K562 (cell line): ENCODE data around the gene HIVEP3. TPM values are rescaled to one million over a fixed set of nuclear protein-coding genes. Genes with fewer than 3 reads are reported as not detected.

Experiments
- COPS2 ChIP-seq: fragments of 450-650 bp; conservative IDR thresholded peaks from 2 replicates; pipeline ENCODE4 v1.6.1; 2016; ENCODE audit warnings: mild to moderate bottlenecking, moderate library complexity
- DPF2 ChIP-seq: fragments of 450-650 bp; IDR thresholded peaks from 2 replicates; pipeline ENCODE4 v1.6.1; 2016
- ELF1 ChIP-seq: fragments of 200-800 bp; sonication (Bioruptor generic); IDR thresholded peaks from 2 replicates; pipeline ENCODE4 v1.6.1; 2016; ENCODE audit warnings: missing genetic modification characterization, missing compliant biosample characterization
- LARP7 ChIP-seq: fragments of 450-650 bp; IDR thresholded peaks from 2 replicates; pipeline ENCODE4 v1.6.1; 2016
- MTA3 ChIP-seq: fragments of 450-650 bp; formaldehyde crosslinking; IDR thresholded peaks from 2 replicates; pipeline ENCODE4 v1.6.1; 2017; ENCODE audit warnings: mild to moderate bottlenecking, borderline replicate concordance
- NONO ChIP-seq, 2 experiments: fragments of 200-400 bp in 1 of 2; fragments of 450-650 bp in 1 of 2; formaldehyde crosslinking in 1 of 2; IDR thresholded peaks; 2 replicates each; pipeline ENCODE4 v1.6.1; 2017; ENCODE audit warnings: low read depth in 2 of 2, mild to moderate bottlenecking in 2 of 2, moderate library complexity in 2 of 2, low read length in 1 of 2
- SMAD1 ChIP-seq: fragments of 150-350 bp; IDR thresholded peaks from 2 replicates; pipeline ENCODE4 v1.6.1; 2014; ENCODE audit warnings: low read length, low read depth; ENCODE audit not compliant: partially characterized antibody
- ZNF23 ChIP-seq: fragments of 250-450 bp; sonication (Bioruptor Pico); IDR thresholded peaks from 2 replicates; pipeline ENCODE4 v1.4.0; 2020; ENCODE audit warnings: mild to moderate bottlenecking
- ZNF551 ChIP-seq: fragments of 250-450 bp; sonication (Bioruptor Pico); IDR thresholded peaks from 2 replicates; pipeline ENCODE4 v1.5.0; 2021; ENCODE audit warnings: mild to moderate bottlenecking, moderate library complexity
- polyA plus RNA-seq, 8 experiments: library from polyadenylated mRNA; depleted of rRNA in 4 of 8; stranded (reverse) in 5 of 8; unstranded in 3 of 8; fragments of >200 nt; fragmentation: Nextera tagmentation in 2 of 8; fragmentation: Illumina TruSeq in 1 of 8; extraction: Ambion mirVana in 2 of 8; extraction: Trizol in 1 of 8; gene quantifications; 2 replicates each; pipeline versions ENCODE4 v1.2.1 to v1.2.3, GENCODE V29; 2011 to 2014; ENCODE audit warnings: inconsistent platforms in 1 of 8, missing spikeins in 1 of 8
- total RNA-seq, 7 experiments: library from RNA; depleted of rRNA in 6 of 7; stranded (reverse); fragments of >200 nt in 6 of 7; fragmentation: Illumina TruSeq in 2 of 7; extraction: Trizol in 2 of 7; gene quantifications; 2 replicates each; pipeline versions ENCODE4 v1.2.1 to v1.2.3, GENCODE V29; 2011 to 2021; ENCODE audit warnings: low replicate concordance in 1 of 7
- TF ChIP-seq, protein P1 (sequence below): fragments of 200-600 bp; sonication (generic); IDR thresholded peaks from one replicate; pipeline ENCODE4 v1.6.1; 2012; ENCODE audit warnings: mild to moderate bottlenecking, low read depth, low read length, inconsistent platforms
- TF ChIP-seq, protein P2 (sequence below): fragments of 450-650 bp; formaldehyde crosslinking; IDR thresholded peaks from 2 replicates; pipeline ENCODE4 v1.4.0; 2020; ENCODE audit warnings: mild to moderate bottlenecking, moderate library complexity
- TF ChIP-seq, protein P3 (sequence below), 2 experiments: IDR thresholded peaks; 2 replicates each; pipeline ENCODE4 v1.6.1; 2011; ENCODE audit warnings: borderline replicate concordance in 1 of 2, control low read depth in 1 of 2, low read depth in 1 of 2, low read length in 1 of 2, mild to moderate bottlenecking in 1 of 2, mixed read lengths in 1 of 2, moderate library complexity in 1 of 2; ENCODE audit not compliant: insufficient read depth in 1 of 2, insufficient read length in 1 of 2, poor library complexity in 1 of 2, severe bottlenecking in 1 of 2; ENCODE audit errors: extremely low read depth in 1 of 2

HIVEP3 gene
- total and polyA plus RNA-seq, 9 of the 15 experiments (the other 6 are each of a cell fraction or from before 2014, with no cell fraction given): 0.09 to 0.58 (median 0.34) TPM; not detected in 1

DNA sequence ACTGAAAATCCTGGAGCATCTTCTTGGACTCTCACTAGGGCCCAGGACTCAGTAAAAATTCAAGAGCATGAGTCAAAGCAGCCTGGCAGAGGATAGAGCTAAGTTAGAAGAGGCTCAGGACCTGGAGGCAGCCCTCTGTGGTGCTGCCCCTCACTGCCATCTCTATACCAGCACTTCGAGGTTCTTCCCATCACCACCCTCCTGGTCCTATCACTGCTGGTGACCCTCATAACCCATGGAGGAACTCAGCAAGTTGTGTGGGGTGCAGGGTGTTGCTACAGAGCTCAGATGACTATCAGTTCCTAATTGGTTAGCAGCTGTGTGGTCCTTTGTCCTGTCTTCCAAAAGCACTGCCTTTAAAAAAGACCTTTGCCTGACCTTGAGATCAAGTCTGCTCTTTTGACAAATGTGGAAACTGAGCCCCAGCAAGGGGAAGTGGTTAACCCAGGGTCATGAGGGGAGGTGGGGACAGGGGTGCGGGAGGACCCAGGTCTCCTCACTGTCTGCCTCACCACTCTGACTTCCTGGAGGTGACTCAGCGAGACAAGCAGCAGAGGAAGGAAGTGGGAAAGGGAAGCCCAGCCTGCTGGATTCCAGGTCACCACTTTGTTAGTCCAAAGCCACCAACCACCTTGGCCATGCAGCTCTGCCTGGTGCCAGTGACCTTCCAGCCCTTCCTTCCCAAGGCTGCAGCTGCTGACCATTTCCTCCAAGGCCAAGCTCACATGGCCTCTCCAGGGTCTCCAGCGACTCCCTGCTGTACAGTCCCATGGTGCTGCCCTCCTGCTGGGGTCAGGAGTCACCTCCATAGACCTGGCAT, 234.8 kb downstream of the HIVEP3 start (continued):
- TF ChIP-seq, protein P1, sequence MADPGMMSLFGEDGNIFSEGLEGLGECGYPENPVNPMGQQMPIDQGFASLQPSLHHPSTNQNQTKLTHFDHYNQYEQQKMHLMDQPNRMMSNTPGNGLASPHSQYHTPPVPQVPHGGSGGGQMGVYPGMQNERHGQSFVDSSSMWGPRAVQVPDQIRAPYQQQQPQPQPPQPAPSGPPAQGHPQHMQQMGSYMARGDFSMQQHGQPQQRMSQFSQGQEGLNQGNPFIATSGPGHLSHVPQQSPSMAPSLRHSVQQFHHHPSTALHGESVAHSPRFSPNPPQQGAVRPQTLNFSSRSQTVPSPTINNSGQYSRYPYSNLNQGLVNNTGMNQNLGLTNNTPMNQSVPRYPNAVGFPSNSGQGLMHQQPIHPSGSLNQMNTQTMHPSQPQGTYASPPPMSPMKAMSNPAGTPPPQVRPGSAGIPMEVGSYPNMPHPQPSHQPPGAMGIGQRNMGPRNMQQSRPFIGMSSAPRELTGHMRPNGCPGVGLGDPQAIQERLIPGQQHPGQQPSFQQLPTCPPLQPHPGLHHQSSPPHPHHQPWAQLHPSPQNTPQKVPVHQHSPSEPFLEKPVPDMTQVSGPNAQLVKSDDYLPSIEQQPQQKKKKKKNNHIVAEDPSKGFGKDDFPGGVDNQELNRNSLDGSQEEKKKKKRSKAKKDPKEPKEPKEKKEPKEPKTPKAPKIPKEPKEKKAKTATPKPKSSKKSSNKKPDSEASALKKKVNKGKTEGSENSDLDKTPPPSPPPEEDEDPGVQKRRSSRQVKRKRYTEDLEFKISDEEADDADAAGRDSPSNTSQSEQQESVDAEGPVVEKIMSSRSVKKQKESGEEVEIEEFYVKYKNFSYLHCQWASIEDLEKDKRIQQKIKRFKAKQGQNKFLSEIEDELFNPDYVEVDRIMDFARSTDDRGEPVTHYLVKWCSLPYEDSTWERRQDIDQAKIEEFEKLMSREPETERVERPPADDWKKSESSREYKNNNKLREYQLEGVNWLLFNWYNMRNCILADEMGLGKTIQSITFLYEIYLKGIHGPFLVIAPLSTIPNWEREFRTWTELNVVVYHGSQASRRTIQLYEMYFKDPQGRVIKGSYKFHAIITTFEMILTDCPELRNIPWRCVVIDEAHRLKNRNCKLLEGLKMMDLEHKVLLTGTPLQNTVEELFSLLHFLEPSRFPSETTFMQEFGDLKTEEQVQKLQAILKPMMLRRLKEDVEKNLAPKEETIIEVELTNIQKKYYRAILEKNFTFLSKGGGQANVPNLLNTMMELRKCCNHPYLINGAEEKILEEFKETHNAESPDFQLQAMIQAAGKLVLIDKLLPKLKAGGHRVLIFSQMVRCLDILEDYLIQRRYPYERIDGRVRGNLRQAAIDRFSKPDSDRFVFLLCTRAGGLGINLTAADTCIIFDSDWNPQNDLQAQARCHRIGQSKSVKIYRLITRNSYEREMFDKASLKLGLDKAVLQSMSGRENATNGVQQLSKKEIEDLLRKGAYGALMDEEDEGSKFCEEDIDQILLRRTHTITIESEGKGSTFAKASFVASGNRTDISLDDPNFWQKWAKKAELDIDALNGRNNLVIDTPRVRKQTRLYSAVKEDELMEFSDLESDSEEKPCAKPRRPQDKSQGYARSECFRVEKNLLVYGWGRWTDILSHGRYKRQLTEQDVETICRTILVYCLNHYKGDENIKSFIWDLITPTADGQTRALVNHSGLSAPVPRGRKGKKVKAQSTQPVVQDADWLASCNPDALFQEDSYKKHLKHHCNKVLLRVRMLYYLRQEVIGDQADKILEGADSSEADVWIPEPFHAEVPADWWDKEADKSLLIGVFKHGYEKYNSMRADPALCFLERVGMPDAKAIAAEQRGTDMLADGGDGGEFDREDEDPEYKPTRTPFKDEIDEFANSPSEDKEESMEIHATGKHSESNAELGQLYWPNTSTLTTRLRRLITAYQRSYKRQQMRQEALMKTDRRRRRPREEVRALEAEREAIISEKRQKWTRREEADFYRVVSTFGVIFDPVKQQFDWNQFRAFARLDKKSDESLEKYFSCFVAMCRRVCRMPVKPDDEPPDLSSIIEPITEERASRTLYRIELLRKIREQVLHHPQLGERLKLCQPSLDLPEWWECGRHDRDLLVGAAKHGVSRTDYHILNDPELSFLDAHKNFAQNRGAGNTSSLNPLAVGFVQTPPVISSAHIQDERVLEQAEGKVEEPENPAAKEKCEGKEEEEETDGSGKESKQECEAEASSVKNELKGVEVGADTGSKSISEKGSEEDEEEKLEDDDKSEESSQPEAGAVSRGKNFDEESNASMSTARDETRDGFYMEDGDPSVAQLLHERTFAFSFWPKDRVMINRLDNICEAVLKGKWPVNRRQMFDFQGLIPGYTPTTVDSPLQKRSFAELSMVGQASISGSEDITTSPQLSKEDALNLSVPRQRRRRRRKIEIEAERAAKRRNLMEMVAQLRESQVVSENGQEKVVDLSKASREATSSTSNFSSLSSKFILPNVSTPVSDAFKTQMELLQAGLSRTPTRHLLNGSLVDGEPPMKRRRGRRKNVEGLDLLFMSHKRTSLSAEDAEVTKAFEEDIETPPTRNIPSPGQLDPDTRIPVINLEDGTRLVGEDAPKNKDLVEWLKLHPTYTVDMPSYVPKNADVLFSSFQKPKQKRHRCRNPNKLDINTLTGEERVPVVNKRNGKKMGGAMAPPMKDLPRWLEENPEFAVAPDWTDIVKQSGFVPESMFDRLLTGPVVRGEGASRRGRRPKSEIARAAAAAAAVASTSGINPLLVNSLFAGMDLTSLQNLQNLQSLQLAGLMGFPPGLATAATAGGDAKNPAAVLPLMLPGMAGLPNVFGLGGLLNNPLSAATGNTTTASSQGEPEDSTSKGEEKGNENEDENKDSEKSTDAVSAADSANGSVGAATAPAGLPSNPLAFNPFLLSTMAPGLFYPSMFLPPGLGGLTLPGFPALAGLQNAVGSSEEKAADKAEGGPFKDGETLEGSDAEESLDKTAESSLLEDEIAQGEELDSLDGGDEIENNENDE: no peak
- no peak for TF ChIP-seq MTA3
- TF ChIP-seq ELF1: peak; percentile 74
- TF ChIP-seq SMAD1: no peak
- TF ChIP-seq NONO (IDR thresholded peaks at IDR 0.05; ENCODE audit: low read depth in 2 of 2, low read length in 1 of 2): no peak
- TF ChIP-seq, protein P2, sequence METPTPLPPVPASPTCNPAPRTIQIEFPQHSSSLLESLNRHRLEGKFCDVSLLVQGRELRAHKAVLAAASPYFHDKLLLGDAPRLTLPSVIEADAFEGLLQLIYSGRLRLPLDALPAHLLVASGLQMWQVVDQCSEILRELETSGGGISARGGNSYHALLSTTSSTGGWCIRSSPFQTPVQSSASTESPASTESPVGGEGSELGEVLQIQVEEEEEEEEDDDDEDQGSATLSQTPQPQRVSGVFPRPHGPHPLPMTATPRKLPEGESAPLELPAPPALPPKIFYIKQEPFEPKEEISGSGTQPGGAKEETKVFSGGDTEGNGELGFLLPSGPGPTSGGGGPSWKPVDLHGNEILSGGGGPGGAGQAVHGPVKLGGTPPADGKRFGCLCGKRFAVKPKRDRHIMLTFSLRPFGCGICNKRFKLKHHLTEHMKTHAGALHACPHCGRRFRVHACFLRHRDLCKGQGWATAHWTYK: peak; percentile 78
- TF ChIP-seq ZNF551 (CRISPR knock-in tag): no peak
- TF ChIP-seq COPS2: no peak
- peak; percentile 35; the same call in 1 of the 2 replicates for TF ChIP-seq DPF2
- TF ChIP-seq, protein P3, sequence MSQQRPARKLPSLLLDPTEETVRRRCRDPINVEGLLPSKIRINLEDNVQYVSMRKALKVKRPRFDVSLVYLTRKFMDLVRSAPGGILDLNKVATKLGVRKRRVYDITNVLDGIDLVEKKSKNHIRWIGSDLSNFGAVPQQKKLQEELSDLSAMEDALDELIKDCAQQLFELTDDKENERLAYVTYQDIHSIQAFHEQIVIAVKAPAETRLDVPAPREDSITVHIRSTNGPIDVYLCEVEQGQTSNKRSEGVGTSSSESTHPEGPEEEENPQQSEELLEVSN (IDR thresholded peaks at IDR 0.05; ENCODE audit: borderline replicate concordance in 1 of 2, extremely low read depth in 1 of 2, insufficient read depth in 1 of 2, insufficient read length in 1 of 2, low read depth in 1 of 2, low read length in 1 of 2, poor library complexity in 1 of 2, severe bottlenecking in 1 of 2): no peak
- TF ChIP-seq ZNF23 (CRISPR knock-in tag): no peak
- TF ChIP-seq LARP7: no peak
